Measurements from ENCODE around the gene PARP9. TPM values are rescaled to one million over a fixed set of nuclear protein-coding genes. Genes with fewer than 3 reads are reported as not detected.

Gene PARP9
- total and polyA plus RNA-seq, 2 of the 13 experiments (the other 11 are each of a cell fraction or from before 2014, with no cell fraction given): 6.5 to 10.6 TPM

DNA sequence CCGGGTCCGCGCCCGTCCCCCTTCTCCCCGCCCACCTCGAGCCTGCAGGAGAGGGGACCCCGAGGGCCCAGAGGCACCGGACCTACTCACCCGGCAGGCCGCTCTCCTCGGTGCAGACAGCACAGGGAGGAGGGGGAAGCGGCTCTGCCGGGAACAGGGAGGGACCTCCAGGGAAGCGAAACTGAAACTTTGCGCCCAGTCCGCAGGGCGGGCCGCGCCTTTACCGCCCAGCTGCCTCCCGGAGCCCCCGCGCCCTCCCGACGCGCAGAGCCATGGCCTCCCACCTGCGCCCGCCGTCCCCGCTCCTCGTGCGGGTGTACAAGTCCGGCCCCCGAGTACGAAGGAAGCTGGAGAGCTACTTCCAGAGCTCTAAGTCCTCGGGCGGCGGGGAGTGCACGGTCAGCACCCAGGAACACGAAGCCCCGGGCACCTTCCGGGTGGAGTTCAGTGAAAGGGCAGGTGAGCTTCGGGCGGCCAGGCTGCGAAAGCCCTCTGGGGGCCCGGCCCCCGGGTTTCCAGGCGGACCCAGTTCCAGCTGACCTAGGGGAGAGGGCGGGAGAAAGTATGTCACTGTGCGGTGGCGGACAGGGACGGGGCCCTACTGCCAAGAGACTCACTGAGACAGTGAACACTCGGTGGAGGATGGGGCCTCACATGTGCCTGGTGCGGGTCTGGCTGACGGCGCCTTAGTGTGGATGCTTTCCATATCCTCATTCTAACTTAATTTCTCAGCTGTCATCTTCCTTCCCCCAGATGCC, at the start of gene PARP9, which contains the start of gene DTX3L (continued):
- TF ChIP-seq ZNF24 (IDR thresholded peaks at IDR 0.05) (no peak), ZSCAN22 (CRISPR knock-in tag; IDR thresholded peaks at IDR 0.05) (no peak), ATF7-NPFF (CRISPR knock-in tag; IDR thresholded peaks at IDR 0.05; ENCODE audit: low read depth) (peak; percentile 58), HNRNPH1 (optimal IDR thresholded peaks at IDR 0.05; ENCODE audit: low read depth, low read length) (no peak), SMAD9 (CRISPR knock-in tag; IDR thresholded peaks at IDR 0.05) (peak; percentile 62; the same call in 1 of the 2 replicates), SP1 (IDR thresholded peaks at IDR 0.05) (no peak), SP1 (CRISPR knock-in tag; IDR thresholded peaks at IDR 0.05) (no peak), PHF8 (CRISPR knock-in tag; IDR thresholded peaks at IDR 0.05) (peak; percentile 97), TBX3 (IDR thresholded peaks at IDR 0.05; ENCODE audit: borderline replicate concordance) (no peak), PCBP2 (optimal IDR thresholded peaks at IDR 0.05; ENCODE audit: low read depth, low read length, poor library complexity, severe bottlenecking) (no peak), MBNL3 (CRISPR knock-in tag; conservative IDR thresholded peaks at IDR 0.05) (no peak), EED (CRISPR knock-in tag; IDR thresholded peaks at IDR 0.05) (no peak; the same call in none of the 2 replicates), PAWR (CRISPR knock-in tag; IDR thresholded peaks at IDR 0.05; ENCODE audit: borderline replicate concordance) (peak; percentile 79; the same call in 1 of the 2 replicates), ZNF605 (CRISPR knock-in tag; IDR thresholded peaks at IDR 0.05) (peak; percentile 61; the same call in 1 of the 2 replicates), ZFYVE20 (CRISPR knock-in tag; IDR thresholded peaks at IDR 0.05; ENCODE audit: borderline replicate concordance, low read depth) (no peak), SPEN (CRISPR knock-in tag; IDR thresholded peaks at IDR 0.05; ENCODE audit: low read depth) (peak; percentile 26; the same call in 1 of the 2 replicates), ATM (IDR thresholded peaks at IDR 0.05; ENCODE audit: borderline replicate concordance) (no peak), MYC (CRISPR knock-in tag; IDR thresholded peaks at IDR 0.05; ENCODE audit: borderline replicate concordance) (peak; percentile 86), ZC3H4 (CRISPR knock-in tag; IDR thresholded peaks at IDR 0.05; ENCODE audit: borderline replicate concordance) (no peak), ZNF136 (CRISPR knock-in tag; IDR thresholded peaks at IDR 0.05; ENCODE audit: low read depth) (peak; percentile 84; the same call in 1 of the 2 replicates), DNMT3B (CRISPR knock-in tag; conservative IDR thresholded peaks at IDR 0.05) (no peak)
- TF ChIP-seq, protein P1, sequence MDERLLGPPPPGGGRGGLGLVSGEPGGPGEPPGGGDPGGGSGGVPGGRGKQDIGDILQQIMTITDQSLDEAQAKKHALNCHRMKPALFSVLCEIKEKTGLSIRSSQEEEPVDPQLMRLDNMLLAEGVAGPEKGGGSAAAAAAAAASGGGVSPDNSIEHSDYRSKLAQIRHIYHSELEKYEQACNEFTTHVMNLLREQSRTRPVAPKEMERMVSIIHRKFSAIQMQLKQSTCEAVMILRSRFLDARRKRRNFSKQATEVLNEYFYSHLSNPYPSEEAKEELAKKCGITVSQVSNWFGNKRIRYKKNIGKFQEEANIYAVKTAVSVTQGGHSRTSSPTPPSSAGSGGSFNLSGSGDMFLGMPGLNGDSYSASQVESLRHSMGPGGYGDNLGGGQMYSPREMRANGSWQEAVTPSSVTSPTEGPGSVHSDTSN (CRISPR knock-in tag; IDR thresholded peaks at IDR 0.05): no peak
- TF ChIP-seq, protein P2, sequence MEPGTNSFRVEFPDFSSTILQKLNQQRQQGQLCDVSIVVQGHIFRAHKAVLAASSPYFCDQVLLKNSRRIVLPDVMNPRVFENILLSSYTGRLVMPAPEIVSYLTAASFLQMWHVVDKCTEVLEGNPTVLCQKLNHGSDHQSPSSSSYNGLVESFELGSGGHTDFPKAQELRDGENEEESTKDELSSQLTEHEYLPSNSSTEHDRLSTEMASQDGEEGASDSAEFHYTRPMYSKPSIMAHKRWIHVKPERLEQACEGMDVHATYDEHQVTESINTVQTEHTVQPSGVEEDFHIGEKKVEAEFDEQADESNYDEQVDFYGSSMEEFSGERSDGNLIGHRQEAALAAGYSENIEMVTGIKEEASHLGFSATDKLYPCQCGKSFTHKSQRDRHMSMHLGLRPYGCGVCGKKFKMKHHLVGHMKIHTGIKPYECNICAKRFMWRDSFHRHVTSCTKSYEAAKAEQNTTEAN (CRISPR knock-in tag; conservative IDR thresholded peaks at IDR 0.05): 0 out of 2 replicates have a peak, but pooled peaks have one; percentile 60
- TF ChIP-seq, protein P3, sequence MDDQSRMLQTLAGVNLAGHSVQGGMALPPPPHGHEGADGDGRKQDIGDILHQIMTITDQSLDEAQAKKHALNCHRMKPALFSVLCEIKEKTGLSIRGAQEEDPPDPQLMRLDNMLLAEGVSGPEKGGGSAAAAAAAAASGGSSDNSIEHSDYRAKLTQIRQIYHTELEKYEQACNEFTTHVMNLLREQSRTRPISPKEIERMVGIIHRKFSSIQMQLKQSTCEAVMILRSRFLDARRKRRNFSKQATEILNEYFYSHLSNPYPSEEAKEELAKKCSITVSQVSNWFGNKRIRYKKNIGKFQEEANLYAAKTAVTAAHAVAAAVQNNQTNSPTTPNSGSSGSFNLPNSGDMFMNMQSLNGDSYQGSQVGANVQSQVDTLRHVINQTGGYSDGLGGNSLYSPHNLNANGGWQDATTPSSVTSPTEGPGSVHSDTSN (CRISPR knock-in tag; IDR thresholded peaks at IDR 0.05; ENCODE audit: borderline replicate concordance): no peak
- TF ChIP-seq, protein P4, sequence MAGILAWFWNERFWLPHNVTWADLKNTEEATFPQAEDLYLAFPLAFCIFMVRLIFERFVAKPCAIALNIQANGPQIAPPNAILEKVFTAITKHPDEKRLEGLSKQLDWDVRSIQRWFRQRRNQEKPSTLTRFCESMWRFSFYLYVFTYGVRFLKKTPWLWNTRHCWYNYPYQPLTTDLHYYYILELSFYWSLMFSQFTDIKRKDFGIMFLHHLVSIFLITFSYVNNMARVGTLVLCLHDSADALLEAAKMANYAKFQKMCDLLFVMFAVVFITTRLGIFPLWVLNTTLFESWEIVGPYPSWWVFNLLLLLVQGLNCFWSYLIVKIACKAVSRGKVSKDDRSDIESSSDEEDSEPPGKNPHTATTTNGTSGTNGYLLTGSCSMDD (CRISPR knock-in tag; IDR thresholded peaks at IDR 0.05): no peak
- TF ChIP-seq, protein P5, sequence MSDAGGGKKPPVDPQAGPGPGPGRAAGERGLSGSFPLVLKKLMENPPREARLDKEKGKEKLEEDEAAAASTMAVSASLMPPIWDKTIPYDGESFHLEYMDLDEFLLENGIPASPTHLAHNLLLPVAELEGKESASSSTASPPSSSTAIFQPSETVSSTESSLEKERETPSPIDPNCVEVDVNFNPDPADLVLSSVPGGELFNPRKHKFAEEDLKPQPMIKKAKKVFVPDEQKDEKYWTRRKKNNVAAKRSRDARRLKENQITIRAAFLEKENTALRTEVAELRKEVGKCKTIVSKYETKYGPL (CRISPR knock-in tag; IDR thresholded peaks at IDR 0.05): no peak
